ENCODE measurements around the gene ROR2.

DNA sequence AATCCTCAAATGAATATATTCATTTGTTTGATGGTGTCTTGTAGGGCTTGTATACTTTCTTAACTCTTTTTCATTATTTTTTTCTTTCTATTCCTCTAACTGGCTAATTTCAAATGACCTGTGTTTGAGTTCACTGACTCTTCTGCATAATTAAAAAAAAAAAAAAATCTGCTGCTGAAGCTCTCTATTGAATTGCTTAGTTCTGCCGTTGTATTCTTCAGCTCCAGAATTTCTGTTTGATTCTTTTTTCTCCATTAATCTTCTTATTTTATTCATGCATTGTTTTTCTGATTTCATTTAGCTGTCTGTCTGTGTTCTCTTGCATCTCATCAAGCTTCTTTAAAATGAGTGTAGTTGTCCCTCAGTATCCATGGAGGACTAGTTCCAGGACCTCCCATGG, 244.6 kb downstream of the ROR2 start:
- TF ChIP-seq POLR2AphosphoS5 (IDR thresholded peaks at IDR 0.05; ENCODE audit: low read depth, low read length): no peak
- TF ChIP-seq POLR2A (IDR thresholded peaks at IDR 0.05; ENCODE audit: low read depth, low read length): no peak
- TF ChIP-seq TAF1 (IDR thresholded peaks at IDR 0.05; ENCODE audit: low read depth, low read length): no peak
- TF ChIP-seq SPI1 (IDR thresholded peaks at IDR 0.05; ENCODE audit: low read depth, low read length): no peak
